Heart left ventricle (tissue), 13 donors: ENCODE results near the gene DLX3.

Experiments
- CTCF ChIP-seq, 12 donors: fragments of 200-600 bp; sonication (generic) in 4 of 12; IDR thresholded peaks; one replicate each; pipeline versions ENCODE4 v1.5.0 to v1.8.0; 2018 to 2022; ENCODE audit warnings: antibody characterized with exemption in 12 of 12, mild to moderate bottlenecking in 5 of 12
- POLR2A ChIP-seq, 2 donors: fragments of 450-650 bp; IDR thresholded peaks; one replicate each; pipeline ENCODE4 v1.6.1; 2017; ENCODE audit warnings: antibody characterized with exemption in 2 of 2, mild to moderate bottlenecking in 2 of 2, moderate library complexity in 2 of 2
- donor health status: ischemic (EF 13 %, LVEDD 7.1; RV severe dilation, severe dysfunction).
- donor health status: DM: no; HTN: yes; CAD: no.
- donor health status: DM: no; HTN: no; CAD: no.
- donor health status: ischemic (EF 25% LVEDD 6.9; RV normal size, moderate dysfunction).
- donor health status: ischemic (EF 25% LVEDD 5.7; RV mildly dilated, moderate dysfunction).
- donor health status: ischemic (EF 35%, LVEDD 5.7; RV mildly dilated, moderate dysfunction).
- donor health status: nonischemic (EF 11% LVEDD 7.7; RV severe dilation, severe dysfunction).
- donor health status: DM: yes; HTN: yes; CAD: no.
- donor health status: PGD.
- donor health status: ischemic (EF 29% LVEDD 5.4; RV normal size, mild dysfunction).
- donor health status: nonischemic (EF 23%, LVEDD 6.1; RV moderate dilation, normal function).

- TF ChIP-seq POLR2A (IDR thresholded peaks at IDR 0.05) (no peak), CTCF (IDR thresholded peaks at IDR 0.05) (no peak)
Measured at GRCh38 chr17:49991409-49991808, 3.6 kb downstream of the DLX3 start.
